ENCODE results near the gene TBC1D10B.
"Not testable (repeated sequence)": the region's sequence is repeated elsewhere in the genome, so short reads cannot be mapped to it uniquely, and the experiment has no call there.

TBC1D10B gene

DNA sequence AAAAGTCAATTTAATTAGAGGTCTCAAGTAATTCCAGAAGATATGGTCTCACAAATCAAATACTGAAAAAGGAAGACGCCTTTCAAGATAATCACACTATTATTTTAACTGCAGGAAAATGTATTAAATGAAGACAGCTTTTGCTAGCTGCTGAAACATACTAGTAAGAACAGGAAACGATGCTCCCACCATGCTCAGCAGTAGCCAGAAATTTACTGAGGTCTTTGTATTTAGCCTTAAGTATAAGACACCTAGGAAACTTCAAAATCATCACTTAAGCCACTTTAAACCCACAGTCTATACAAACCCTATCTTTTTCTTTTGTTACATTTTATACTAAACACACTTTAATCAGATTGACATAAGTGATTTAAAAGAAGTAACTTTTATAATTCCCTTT lies 51.6 kb downstream of the TBC1D10B start:
- DNase-seq, result not testable (repeated sequence)

DNA sequence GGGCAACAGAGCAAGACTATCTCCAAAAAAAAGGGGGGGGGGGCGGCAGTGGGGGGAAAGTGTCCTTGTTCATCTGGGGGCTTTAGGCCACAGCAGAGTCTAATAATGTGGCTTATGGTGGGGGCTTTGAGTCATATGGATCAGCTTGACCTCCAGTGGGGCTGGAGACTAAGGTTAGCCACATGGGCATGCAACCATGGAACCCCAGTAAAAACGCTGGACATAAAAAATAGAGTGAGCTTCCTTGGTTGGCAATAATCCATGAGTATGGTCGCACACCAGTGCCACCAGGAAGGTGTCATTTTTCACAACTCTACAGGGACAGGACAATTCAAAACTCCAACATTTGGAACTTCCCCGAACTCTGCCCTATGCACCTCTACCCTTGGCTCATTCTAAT lies 59.4 kb downstream of the TBC1D10B start:
- not testable (repeated sequence) for DNase-seq

DNA sequence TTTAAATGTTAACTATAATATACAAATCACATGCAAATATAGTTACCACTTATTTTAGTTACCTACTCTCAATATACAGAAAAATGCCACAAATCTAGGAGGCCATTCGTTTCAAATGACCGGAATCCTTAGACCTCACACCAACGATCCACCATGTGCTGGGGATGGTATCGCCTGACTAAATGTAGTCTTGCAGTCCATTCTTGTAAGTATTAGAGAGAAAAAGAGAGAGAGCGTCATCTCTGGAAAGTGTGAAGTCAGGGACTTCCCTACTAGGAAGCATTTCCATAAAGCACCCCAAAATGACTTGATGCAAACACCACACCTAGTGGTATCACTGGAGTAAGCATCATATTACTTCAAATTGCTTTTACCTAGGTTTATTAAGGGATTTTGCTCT lies 61.0 kb downstream of the TBC1D10B start:
- not testable (repeated sequence) for DNase-seq

Data from activated T-cell treated with anti-CD3 and anti-CD28 coated beads for 4 hours (primary cell).